SK-N-SH (cell line): ENCODE measurements around the gene SPAG5.

Source experiments
- EZH2phosphoT487 ChIP-seq: fragments of 200-600 bp; sonication (generic); IDR thresholded peaks from 2 replicates; pipeline ENCODE4 v1.6.1; 2017; ENCODE audit warnings: low read depth, mixed run types, mild to moderate bottlenecking, antibody characterized with exemption, moderate library complexity, borderline replicate concordance
- GABPA ChIP-seq: IDR thresholded peaks from 2 replicates; pipeline ENCODE4 v1.4.0; 2012; ENCODE audit warnings: low read depth, mild to moderate bottlenecking
- MAX ChIP-seq: IDR thresholded peaks from 2 replicates; pipeline ENCODE4 v1.4.0; 2012; ENCODE audit warnings: low read depth
- NFIC ChIP-seq: IDR thresholded peaks from 2 replicates; pipeline ENCODE4 v1.4.0; 2012; ENCODE audit warnings: borderline replicate concordance
- RCOR1 ChIP-seq: fragments of 150-350 bp; IDR thresholded peaks from 2 replicates; pipeline ENCODE4 v1.6.1; 2017; ENCODE audit warnings: antibody characterized with exemption, low read length
- RXRA ChIP-seq: IDR thresholded peaks from 2 replicates; pipeline ENCODE4 v1.4.0; 2012; ENCODE audit warnings: low read depth, mild to moderate bottlenecking, borderline replicate concordance
- SIN3A ChIP-seq: IDR thresholded peaks from 2 replicates; pipeline ENCODE4 v1.6.1; 2012; ENCODE audit warnings: low read depth, mild to moderate bottlenecking, low read length, moderate library complexity, borderline replicate concordance
- SMC3 ChIP-seq: IDR thresholded peaks from 2 replicates; pipeline ENCODE4 v1.6.1; 2012; ENCODE audit warnings: low read depth, low read length, improper control_type of control experiment
- USF2 ChIP-seq: fragments of 150-350 bp; IDR thresholded peaks from 2 replicates; pipeline ENCODE4 v1.6.1; 2017; ENCODE audit warnings: antibody characterized with exemption, low read length, low read depth, borderline replicate concordance
- TF ChIP-seq, protein P1 (sequence below): fragments of 200-600 bp; sonication (generic); IDR thresholded peaks from 2 replicates; pipeline ENCODE4 v1.6.1; 2017; ENCODE audit warnings: antibody characterized with exemption, mild to moderate bottlenecking, moderate library complexity

DNA sequence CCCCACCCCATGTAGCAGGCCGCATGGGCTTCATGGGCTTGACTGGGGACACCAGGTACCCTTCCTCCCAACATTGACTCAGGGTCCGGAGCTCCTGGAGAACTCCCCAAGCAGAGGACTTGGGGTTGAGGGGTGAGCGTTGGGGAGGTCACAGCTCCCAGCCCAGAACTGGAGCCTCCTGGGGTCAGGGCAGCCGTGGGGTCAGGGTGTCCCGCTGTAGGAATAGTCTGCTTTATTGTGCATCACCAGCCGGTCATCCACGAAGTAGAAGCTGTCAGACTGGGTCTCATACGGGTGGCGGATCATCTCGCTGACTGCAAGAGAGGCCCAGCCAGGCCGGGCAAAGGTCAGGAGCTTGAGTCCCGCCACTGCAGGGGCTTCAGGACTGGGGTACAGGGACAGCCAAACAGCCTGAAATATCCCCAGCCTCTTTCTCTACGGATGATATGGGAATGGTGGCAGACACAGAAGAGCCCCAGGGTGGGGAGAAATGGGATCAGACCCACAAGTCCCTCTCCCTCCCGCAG is 51.7 kb downstream of the SPAG5 start:
- TF ChIP-seq, protein P1, sequence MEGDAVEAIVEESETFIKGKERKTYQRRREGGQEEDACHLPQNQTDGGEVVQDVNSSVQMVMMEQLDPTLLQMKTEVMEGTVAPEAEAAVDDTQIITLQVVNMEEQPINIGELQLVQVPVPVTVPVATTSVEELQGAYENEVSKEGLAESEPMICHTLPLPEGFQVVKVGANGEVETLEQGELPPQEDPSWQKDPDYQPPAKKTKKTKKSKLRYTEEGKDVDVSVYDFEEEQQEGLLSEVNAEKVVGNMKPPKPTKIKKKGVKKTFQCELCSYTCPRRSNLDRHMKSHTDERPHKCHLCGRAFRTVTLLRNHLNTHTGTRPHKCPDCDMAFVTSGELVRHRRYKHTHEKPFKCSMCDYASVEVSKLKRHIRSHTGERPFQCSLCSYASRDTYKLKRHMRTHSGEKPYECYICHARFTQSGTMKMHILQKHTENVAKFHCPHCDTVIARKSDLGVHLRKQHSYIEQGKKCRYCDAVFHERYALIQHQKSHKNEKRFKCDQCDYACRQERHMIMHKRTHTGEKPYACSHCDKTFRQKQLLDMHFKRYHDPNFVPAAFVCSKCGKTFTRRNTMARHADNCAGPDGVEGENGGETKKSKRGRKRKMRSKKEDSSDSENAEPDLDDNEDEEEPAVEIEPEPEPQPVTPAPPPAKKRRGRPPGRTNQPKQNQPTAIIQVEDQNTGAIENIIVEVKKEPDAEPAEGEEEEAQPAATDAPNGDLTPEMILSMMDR, result no peak
- TF ChIP-seq USF2 (no peak), MAX (no peak), RXRA (no peak), EZH2phosphoT487 (no peak), SIN3A (no peak), RCOR1 (no peak), NFIC (no peak), SMC3 (no peak), GABPA (no peak)
